ENCODE measurements around the gene SAP25.
"Not testable (repeated sequence)": the region's sequence is repeated elsewhere in the genome, so short reads cannot be mapped to it uniquely, and the experiment has no call there.

SAP25 gene

GRCh38 chr7:100528108-100528866, 45.4 kb downstream of the SAP25 start:
- not testable (repeated sequence) for DNase-seq

GRCh38 chr7:100523192-100523591, 50.5 kb downstream of the SAP25 start:
- not testable (repeated sequence) for DNase-seq
